ENCODE results near the gene STXBP6. TPM values are rescaled to one million over a fixed set of nuclear protein-coding genes. Genes with fewer than 3 reads are reported as not detected.

The STXBP6 gene
- total and polyA plus RNA-seq, 10 of the 15 experiments (the other 5 are each of a cell fraction or from before 2014, with no cell fraction given), result 1.2 to 47.3 (median 1.9) TPM

- H3K27ac ChIP-seq (ENCODE audit: control insufficient read depth, insufficient read depth), result no peak overlapping the region
- H2AFZ ChIP-seq (ENCODE audit: control insufficient read depth, low read depth, low read length), result no peak overlapping the region
- DNase-seq (ENCODE audit: low read depth, low spot score) (no peak), FAIRE-seq (no peak), ATAC-seq (no peak)
- H4K20me1 ChIP-seq (ENCODE audit: control insufficient read depth, insufficient read depth), result no peaks in the 10 kb centered on the region
- H3K4me3 ChIP-seq, result no peak overlapping the region
- TF ChIP-seq HDGF (IDR thresholded peaks at IDR 0.05), result 0 out of 2 replicates have a peak, but pooled peaks have one; percentile 40
- TF ChIP-seq HDAC2 (IDR thresholded peaks at IDR 0.05), result no peak
- no peak for TF ChIP-seq SREBF2 (IDR thresholded peaks at IDR 0.05; ENCODE audit: low read length)
- CTCF ChIA-PET, result interaction anchor here (1.1 to 6.2 kb wide), 8 partner anchors 8 to 225 kb away, joined by 3 to 90 read pairs (median 6); no protein-coding TSS in a partner anchor
- in situ Hi-C loops (cut with MboI), result no loop called here
- RAD21 ChIA-PET (ENCODE audit: unreplicated experiment), result interaction anchor here (0.9 to 5.3 kb wide), 7 partner anchors 13 to 323 kb away, joined by 3 to 50 read pairs (median 6); no protein-coding TSS in a partner anchor
- POLR2A ChIA-PET, result interaction anchor here (0.6 to 0.7 kb wide), 2 partner anchors 60 to 115 kb away, joined by 3 read pairs; no protein-coding TSS in a partner anchor
- H3K9ac ChIP-seq (ENCODE audit: control insufficient read depth, insufficient read depth, low read length), result no peak overlapping the region
- H3K9me3 ChIP-seq (replicated peaks; ENCODE audit: control insufficient read depth, insufficient read depth, low read length), result no peaks in the 10 kb centered on the region; the same call in 2 of the 3 replicates
- H3K79me2 ChIP-seq (ENCODE audit: control insufficient read depth, insufficient read depth, low read length), result no peaks in the 10 kb centered on the region
- H3K27me3 ChIP-seq (replicated peaks in 1 of 2; ENCODE audit: control insufficient read depth in 2 of 2, insufficient read depth in 2 of 2, low read length in 1 of 2), result no peaks in the 10 kb centered on the region
- 87% methylated on average over 1 of the region's 1 CpG for WGBS (ENCODE audit: insufficient coverage, insufficient replicate concordance, low lambda C conversion rate, missing lambda C conversion rate)
- no TSS peak for BruUV-seq (replicated peaks)
- no peak overlapping the region for H3K4me2 ChIP-seq (ENCODE audit: control insufficient read depth, insufficient read depth)
- no peaks in the 10 kb centered on the region for H3K4me1 ChIP-seq (ENCODE audit: control insufficient read depth, insufficient read depth, low read length)
- intact Hi-C loops (cut with micrococcal nuclease; ENCODE audit: unreplicated experiment), result loop anchor here (2.0 to 10.0 kb wide), 4 partner anchors 55 to 299 kb away; no protein-coding TSS in a partner anchor
- SMC1A ChIA-PET (ENCODE audit: uncharacterized antibody, unreplicated experiment), result interaction anchor here (0.6 to 5.5 kb wide), 14 partner anchors 9 to 225 kb away, joined by 3 to 49 read pairs (median 3); no protein-coding TSS in a partner anchor
- H3K36me3 ChIP-seq (ENCODE audit: control insufficient read depth in 2 of 2, insufficient read depth in 2 of 2, low read length in 1 of 2), result no peaks in the 10 kb centered on the region
Observed at GRCh38 chr14:25033358-25033757, 16.6 kb downstream of the STXBP6 start.

- Histone ChIP-seq H3K27ac (ENCODE audit: control insufficient read depth, insufficient read depth) (no peak overlapping the region), H3K9ac (ENCODE audit: control insufficient read depth, insufficient read depth, low read length) (no peak overlapping the region), H3K4me1 (ENCODE audit: control insufficient read depth, insufficient read depth, low read length) (no peaks in the 10 kb centered on the region), H3K9me3 (replicated peaks; ENCODE audit: control insufficient read depth, insufficient read depth, low read length) (no peaks in the 10 kb centered on the region; the same call in 2 of the 3 replicates), H3K36me3 (ENCODE audit: control insufficient read depth in 2 of 2, insufficient read depth in 2 of 2, low read length in 1 of 2) (no peaks in the 10 kb centered on the region), H3K79me2 (ENCODE audit: control insufficient read depth, insufficient read depth, low read length) (no peaks in the 10 kb centered on the region), H2AFZ (ENCODE audit: control insufficient read depth, low read depth, low read length) (no peak overlapping the region), H3K27me3 (replicated peaks in 1 of 2; ENCODE audit: control insufficient read depth in 2 of 2, insufficient read depth in 2 of 2, low read length in 1 of 2) (no peaks in the 10 kb centered on the region), H3K4me3 (no peak overlapping the region), H3K4me2 (ENCODE audit: control insufficient read depth, insufficient read depth) (no peak overlapping the region), H4K20me1 (ENCODE audit: control insufficient read depth, insufficient read depth) (no peaks in the 10 kb centered on the region)
- intact Hi-C loops (cut with micrococcal nuclease; ENCODE audit: unreplicated experiment), result loop anchor here (2.0 to 10.0 kb wide), 4 partner anchors 53 to 297 kb away; no protein-coding TSS in a partner anchor
- POLR2A ChIA-PET, result no interaction called here
- DNase-seq (ENCODE audit: low read depth, low spot score) (no peak), FAIRE-seq (peak; percentile 56), ATAC-seq (peak; percentile 93)
- BruUV-seq (replicated peaks), result TSS peak; percentile 80
- CTCF ChIA-PET, result interaction anchor here (0.6 to 6.2 kb wide), 5 partner anchors 23 to 344 kb away, joined by 3 to 90 read pairs (median 5); no protein-coding TSS in a partner anchor
- in situ Hi-C loops (cut with MboI), result no loop called here
- WGBS (ENCODE audit: insufficient coverage, insufficient replicate concordance, low lambda C conversion rate, missing lambda C conversion rate), result 77% methylated on average over 10 of the region's 10 CpGs
- RAD21 ChIA-PET (ENCODE audit: unreplicated experiment), result interaction anchor here (0.7 to 5.3 kb wide), 3 partner anchors 10 to 322 kb away, joined by 5 to 50 read pairs (median 15); no protein-coding TSS in a partner anchor
- SMC1A ChIA-PET (ENCODE audit: uncharacterized antibody, unreplicated experiment), result interaction anchor here (0.7 to 5.5 kb wide), 7 partner anchors 16 to 322 kb away, joined by 3 to 49 read pairs (median 5); no protein-coding TSS in a partner anchor
- peak; percentile 85; the same call in 1 of the 2 replicates for TF ChIP-seq SMARCA5 (IDR thresholded peaks at IDR 0.05)
- TF ChIP-seq NKRF (conservative IDR thresholded peaks at IDR 0.05), result peak; percentile 41; the same call in 1 of the 2 replicates
- no peak for TF ChIP-seq MYC (IDR thresholded peaks at IDR 0.05; ENCODE audit: insufficient read depth, insufficient read length, insufficient replicate concordance, low read length, severe bottlenecking)
- 0 out of 2 replicates have a peak, but pooled peaks have one; percentile 18 for TF ChIP-seq YY1 (IDR thresholded peaks at IDR 0.05; ENCODE audit: low read depth, low read length)
- TF ChIP-seq IKZF1 (conservative IDR thresholded peaks at IDR 0.05), result peak; percentile 31; the same call in 1 of the 2 replicates
- TF ChIP-seq ZBTB33 (IDR thresholded peaks at IDR 0.05), result peak; percentile 92
Observed at GRCh38 chr14:25032092-25032784, 17.7 kb downstream of the STXBP6 start.
